ENCODE data around the gene CPA3. TPM values are rescaled to one million over a fixed set of nuclear protein-coding genes. Genes with fewer than 3 reads are reported as not detected.

The CPA3 gene
- total RNA-seq, 1 donor from 2014 or later: not detected

- TF ChIP-seq CTCF (IDR thresholded peaks at IDR 0.05; ENCODE audit: insufficient read depth, low read depth, low read length): no peak
- TF ChIP-seq EZH2 (IDR thresholded peaks at IDR 0.05; ENCODE audit: insufficient read depth, low read length): no peak
- Histone ChIP-seq H3K4me3 (ENCODE audit: insufficient read depth, low read depth, low read length) (no peak overlapping the region), H3K4me2 (ENCODE audit: low read length) (no peak overlapping the region), H3K27me3 (ENCODE audit: insufficient read depth, low read length) (no peaks in the 10 kb centered on the region), H4K20me1 (ENCODE audit: insufficient read depth, low read length) (no peaks in the 10 kb centered on the region), H3K9me3 (ENCODE audit: insufficient read depth, low read depth, low read length) (no peaks in the 10 kb centered on the region), H3K27ac (ENCODE audit: low read depth, low read length) (no peak overlapping the region), H2AFZ (ENCODE audit: low read depth, low read length) (no peak overlapping the region), H3K4me1 (ENCODE audit: insufficient read depth, low read length) (no peaks in the 10 kb centered on the region), H3K79me2 (ENCODE audit: insufficient read depth, low read length) (no peaks in the 10 kb centered on the region), H3K36me3 (ENCODE audit: insufficient read depth, low read length) (no peaks in the 10 kb centered on the region), H3K9ac (ENCODE audit: low read length) (no peak overlapping the region)
- no peak overlapping the region for H3K27ac Mint-ChIP-seq (ENCODE audit: unreplicated experiment)
- no peak overlapping the region for H3K4me3 Mint-ChIP-seq (ENCODE audit: unreplicated experiment)
- H3K9me3 Mint-ChIP-seq (ENCODE audit: unreplicated experiment): no peaks in the 10 kb centered on the region
- no peaks in the 10 kb centered on the region for H3K36me3 Mint-ChIP-seq (ENCODE audit: low read depth, unreplicated experiment)
- FAIRE-seq (no peak), DNase-seq (ENCODE audit: low read depth) (peak; percentile 28)
- no peaks in the 10 kb centered on the region for H3K4me1 Mint-ChIP-seq (ENCODE audit: low read depth, unreplicated experiment)
- H3K27me3 Mint-ChIP-seq (ENCODE audit: low read depth, unreplicated experiment): no peaks in the 10 kb centered on the region
These were observed 17.7 kb upstream of the CPA3 start for GRCh38 chr3:148847351-148847750.

GRCh38 chr3:148848410-148848809 is 16.7 kb upstream of the CPA3 start:
- no peaks in the 10 kb centered on the region for H3K4me1 Mint-ChIP-seq (ENCODE audit: low read depth, unreplicated experiment)
- H3K9ac ChIP-seq (ENCODE audit: low read length): no peak overlapping the region
- no peak overlapping the region for H3K27ac Mint-ChIP-seq (ENCODE audit: unreplicated experiment)
- H3K27me3 ChIP-seq (ENCODE audit: insufficient read depth, low read length): no peaks in the 10 kb centered on the region
- no peak overlapping the region for H3K27ac ChIP-seq (ENCODE audit: low read depth, low read length)
- no peaks in the 10 kb centered on the region for H3K36me3 Mint-ChIP-seq (ENCODE audit: low read depth, unreplicated experiment)
- no peak overlapping the region for H3K4me3 Mint-ChIP-seq (ENCODE audit: unreplicated experiment)
- TF ChIP-seq CTCF (IDR thresholded peaks at IDR 0.05; ENCODE audit: insufficient read depth, low read depth, low read length): no peak
- TF ChIP-seq EZH2 (IDR thresholded peaks at IDR 0.05; ENCODE audit: insufficient read depth, low read length): no peak
- no peak overlapping the region for H2AFZ ChIP-seq (ENCODE audit: low read depth, low read length)
- no peaks in the 10 kb centered on the region for H3K9me3 Mint-ChIP-seq (ENCODE audit: unreplicated experiment)
- no peak overlapping the region for H3K4me2 ChIP-seq (ENCODE audit: low read length)
- no peaks in the 10 kb centered on the region for H3K36me3 ChIP-seq (ENCODE audit: insufficient read depth, low read length)
- FAIRE-seq: no peak
- no peaks in the 10 kb centered on the region for H4K20me1 ChIP-seq (ENCODE audit: insufficient read depth, low read length)
- H3K4me3 ChIP-seq (ENCODE audit: insufficient read depth, low read depth, low read length): no peak overlapping the region
- no peaks in the 10 kb centered on the region for H3K27me3 Mint-ChIP-seq (ENCODE audit: low read depth, unreplicated experiment)
- DNase-seq (ENCODE audit: low read depth): no peak
- no peaks in the 10 kb centered on the region for H3K9me3 ChIP-seq (ENCODE audit: insufficient read depth, low read depth, low read length)
- H3K4me1 ChIP-seq (ENCODE audit: insufficient read depth, low read length): no peaks in the 10 kb centered on the region
- H3K79me2 ChIP-seq (ENCODE audit: insufficient read depth, low read length): no peaks in the 10 kb centered on the region

- H3K4me1 Mint-ChIP-seq (ENCODE audit: low read depth, unreplicated experiment): no peaks in the 10 kb centered on the region
- no peaks in the 10 kb centered on the region for H4K20me1 ChIP-seq (ENCODE audit: insufficient read depth, low read length)
- H3K4me2 ChIP-seq (ENCODE audit: low read length): no peak overlapping the region
- no peaks in the 10 kb centered on the region for H3K79me2 ChIP-seq (ENCODE audit: insufficient read depth, low read length)
- no peak overlapping the region for H3K4me3 Mint-ChIP-seq (ENCODE audit: unreplicated experiment)
- no peaks in the 10 kb centered on the region for H3K27me3 ChIP-seq (ENCODE audit: insufficient read depth, low read length)
- no peaks in the 10 kb centered on the region for H3K9me3 ChIP-seq (ENCODE audit: insufficient read depth, low read depth, low read length)
- H3K27me3 Mint-ChIP-seq (ENCODE audit: low read depth, unreplicated experiment): no peaks in the 10 kb centered on the region
- H2AFZ ChIP-seq (ENCODE audit: low read depth, low read length): no peak overlapping the region
- DNase-seq (ENCODE audit: low read depth): no peak
- FAIRE-seq: no peak
- H3K9ac ChIP-seq (ENCODE audit: low read length): no peak overlapping the region
- TF ChIP-seq CTCF (IDR thresholded peaks at IDR 0.05; ENCODE audit: insufficient read depth, low read depth, low read length) (no peak), EZH2 (IDR thresholded peaks at IDR 0.05; ENCODE audit: insufficient read depth, low read length) (no peak)
- no peaks in the 10 kb centered on the region for H3K9me3 Mint-ChIP-seq (ENCODE audit: unreplicated experiment)
- H3K4me1 ChIP-seq (ENCODE audit: insufficient read depth, low read length): no peaks in the 10 kb centered on the region
- no peak overlapping the region for H3K27ac ChIP-seq (ENCODE audit: low read depth, low read length)
- H3K36me3 Mint-ChIP-seq (ENCODE audit: low read depth, unreplicated experiment): no peaks in the 10 kb centered on the region
- no peaks in the 10 kb centered on the region for H3K36me3 ChIP-seq (ENCODE audit: insufficient read depth, low read length)
- no peak overlapping the region for H3K4me3 ChIP-seq (ENCODE audit: insufficient read depth, low read depth, low read length)
- no peak overlapping the region for H3K27ac Mint-ChIP-seq (ENCODE audit: unreplicated experiment)
These were observed 12.7 kb upstream of the CPA3 start for GRCh38 chr3:148852271-148852992.

All from astrocyte (in vitro differentiated cells and primary cell).